Stimulated activated CD4-positive, alpha-beta T cell treated with anti-CD3 and anti-CD28 coated beads, Interleukin-12 subunit alpha, Interleukin-12 subunit beta, amount 100 ng/mL, for 24 hours (primary cell): ENCODE measurements around the gene SBK2.
A peak's percentile ranks its signal among the peaks of the same experiment; 100 is the strongest.
"Not testable (repeated sequence)": the region's sequence is repeated elsewhere in the genome, so short reads cannot be mapped to it uniquely, and the experiment has no call there.

Experiments
- DNase-seq, 2 experiments: peaks; one replicate each; pipeline ENCODE4 v3.0.0-alpha.2; 2020; ENCODE audit warnings: low read depth in 2 of 2

Gene SBK2

DNA sequence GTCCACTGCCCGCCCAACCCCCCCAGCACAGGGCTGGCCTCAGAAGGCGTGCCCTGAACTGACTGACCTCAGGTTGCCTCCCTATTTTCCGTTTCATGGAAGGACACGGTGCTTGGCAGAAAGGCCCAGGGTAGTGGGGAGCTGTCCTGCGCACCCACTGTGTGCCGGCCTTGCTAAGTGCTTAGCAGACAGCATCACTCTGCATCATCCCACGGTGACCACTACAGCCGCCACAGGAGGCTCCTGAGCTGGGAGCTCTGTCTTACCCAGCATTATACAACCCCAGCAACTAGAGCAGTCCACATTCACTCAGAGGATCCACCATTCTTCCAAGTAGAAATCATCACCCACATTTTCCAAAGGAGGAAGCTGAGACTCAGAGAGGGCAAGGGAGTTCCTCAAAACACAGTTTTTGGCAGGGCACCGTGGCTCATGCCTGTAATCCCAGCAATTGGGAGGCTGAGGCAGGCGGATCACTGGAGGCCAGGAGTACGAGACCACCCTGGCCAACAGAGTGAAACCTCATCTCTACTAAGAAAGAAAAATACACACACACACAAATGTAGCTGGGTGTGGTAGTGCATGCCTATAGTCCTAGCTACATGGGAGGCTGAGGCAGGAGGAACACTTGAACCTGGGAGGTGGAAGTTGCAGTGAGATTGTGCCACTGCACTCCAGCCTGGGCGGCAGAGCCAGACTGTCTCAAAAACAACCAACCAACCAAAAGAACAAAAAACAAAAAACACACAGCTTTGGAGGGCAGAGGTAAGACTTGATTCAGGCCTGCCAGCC lies 1.6 kb downstream of the SBK2 start:
- DNase-seq, result no peak

DNA sequence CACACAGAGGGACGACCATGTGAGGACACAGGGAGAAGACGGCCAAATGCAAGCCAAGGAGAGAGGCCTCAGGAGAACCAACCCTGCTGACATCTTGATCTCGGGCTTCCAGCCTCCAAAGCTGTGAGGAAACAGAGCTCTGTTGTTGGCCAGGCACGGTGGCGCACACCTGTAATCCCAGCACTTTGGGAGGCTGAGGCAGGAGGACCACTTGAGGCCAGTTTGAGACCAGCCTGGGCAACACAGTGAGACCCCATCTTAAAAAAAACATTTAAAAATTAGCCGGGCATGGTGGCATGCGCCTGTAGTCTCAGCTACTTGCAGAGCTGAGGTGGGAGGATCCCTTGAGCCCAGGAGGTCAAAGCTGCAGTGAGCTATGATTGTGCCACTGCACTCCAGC lies 2.7 kb downstream of the SBK2 start:
- not testable (repeated sequence) for DNase-seq

DNA sequence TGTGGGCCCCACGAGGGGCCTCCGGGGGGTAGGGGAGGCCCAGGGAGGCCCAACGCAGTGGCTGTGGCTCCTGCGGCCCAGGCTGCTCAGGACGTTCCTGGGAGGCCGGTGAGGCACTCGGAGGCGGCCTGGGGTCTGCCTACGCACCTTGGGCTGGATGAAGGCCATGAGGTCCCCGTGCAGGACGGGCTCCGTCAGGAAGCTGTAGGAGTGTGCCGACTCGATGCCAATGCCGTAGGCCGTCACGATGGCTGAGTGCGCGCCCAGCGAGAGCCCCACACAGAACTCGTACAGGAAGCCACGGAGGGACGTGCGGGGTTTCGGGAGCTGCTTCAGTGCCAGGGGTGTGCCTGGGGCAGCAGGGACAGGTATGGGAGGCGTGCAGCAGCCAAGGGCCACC lies 5.9 kb downstream of the SBK2 start:
- DNase-seq, result no peak

DNA sequence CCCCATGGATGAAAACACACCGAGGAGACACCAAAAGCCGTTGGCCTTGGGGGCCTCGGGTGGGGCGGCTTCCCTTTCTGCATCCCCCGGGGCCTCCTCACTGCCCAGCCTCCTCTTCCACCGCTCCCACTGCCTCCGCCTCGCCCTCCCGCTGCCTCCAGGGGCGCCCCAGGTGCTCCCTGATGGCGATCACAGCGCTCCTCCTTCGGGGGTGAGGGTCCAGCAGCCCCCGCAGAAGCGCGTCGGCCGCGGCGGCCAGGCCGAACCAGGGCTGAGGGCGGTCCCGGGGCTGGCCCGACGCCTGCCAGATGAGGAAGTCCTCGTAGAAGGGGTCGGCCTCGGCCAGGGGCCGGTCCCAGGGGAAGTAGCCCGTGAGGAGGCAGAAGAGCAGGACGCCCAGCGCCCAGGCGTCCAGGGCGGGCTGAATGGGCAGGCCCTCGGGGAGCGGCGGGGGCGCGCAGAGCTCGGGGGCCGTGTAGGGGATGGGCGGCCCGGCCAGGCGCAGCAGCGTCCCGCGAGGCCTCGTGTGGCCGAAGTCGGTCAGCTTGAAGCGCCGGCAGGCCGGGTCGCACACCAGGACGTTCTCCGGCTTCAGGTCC lies 7.2 kb downstream of the SBK2 start:
- no peak for DNase-seq

DNA sequence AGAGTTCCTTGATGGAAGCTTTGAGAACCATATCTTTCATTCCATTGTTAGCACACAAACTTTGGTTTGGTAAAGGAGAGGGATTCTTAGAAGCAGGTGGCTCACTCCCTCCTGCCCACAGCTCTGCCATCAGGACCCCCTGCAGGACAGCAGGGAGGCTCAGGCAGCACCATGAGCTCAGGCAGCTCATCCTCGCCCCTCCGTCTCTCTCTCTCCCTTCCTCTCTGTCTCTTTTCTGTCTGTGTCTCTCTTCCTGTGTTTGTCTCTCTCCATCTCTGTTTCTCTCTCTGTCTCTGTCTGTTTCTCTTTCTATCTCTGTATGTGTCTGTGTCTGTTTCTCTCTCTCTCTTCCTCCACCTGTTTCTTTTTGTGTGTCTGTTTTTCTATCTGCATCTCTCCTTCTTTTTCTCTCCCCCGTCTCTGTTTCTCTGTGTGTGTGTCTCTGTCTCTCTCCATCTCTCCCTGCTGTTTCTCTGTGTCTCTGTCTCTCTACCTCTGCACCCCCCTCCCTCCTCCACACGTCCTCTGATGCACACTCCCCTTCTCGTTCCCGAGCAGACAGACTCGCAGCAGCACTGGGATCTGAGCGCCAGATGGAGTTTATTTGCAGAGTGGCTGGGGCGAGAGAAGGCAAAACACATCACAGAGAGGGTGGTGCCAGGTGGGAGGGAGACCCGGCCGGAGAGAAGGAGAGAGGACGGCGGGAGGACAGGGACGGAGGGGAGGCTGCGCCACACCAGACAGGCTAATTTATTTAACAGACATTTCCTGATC lies 8.7 kb downstream of the SBK2 start:
- DNase-seq, result no peak

DNA sequence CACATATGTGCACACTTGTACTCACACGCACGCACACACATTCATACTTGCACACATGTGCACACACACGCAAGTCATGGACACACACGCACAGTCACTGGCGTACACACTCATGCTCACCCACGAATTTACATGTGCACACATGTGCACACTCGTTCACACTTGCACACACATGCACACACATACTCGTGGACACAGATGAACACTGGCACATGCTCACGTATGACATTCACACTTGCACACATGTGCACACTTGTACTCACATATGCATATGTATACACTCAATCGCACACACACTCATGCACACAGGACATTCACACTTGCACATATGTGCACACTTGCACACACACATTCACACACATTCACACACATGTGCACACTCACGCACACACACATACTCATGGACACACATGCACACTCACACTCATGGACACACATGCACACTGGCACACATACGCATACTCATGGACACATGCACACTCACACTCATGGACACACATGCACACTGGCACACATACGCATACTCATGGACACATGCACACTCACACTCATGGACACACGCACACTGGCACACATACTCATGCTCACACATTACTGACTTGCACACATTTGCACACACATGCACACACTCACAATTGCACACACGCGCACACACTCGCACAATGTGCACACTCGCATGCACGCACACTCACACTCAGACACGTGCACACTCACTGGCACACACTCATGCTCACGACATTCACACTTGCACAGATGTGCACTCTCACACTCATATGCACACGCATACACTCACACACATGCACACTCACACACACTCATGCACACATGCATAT lies 9.5 kb downstream of the SBK2 start:
- DNase-seq, result no peak

DNA sequence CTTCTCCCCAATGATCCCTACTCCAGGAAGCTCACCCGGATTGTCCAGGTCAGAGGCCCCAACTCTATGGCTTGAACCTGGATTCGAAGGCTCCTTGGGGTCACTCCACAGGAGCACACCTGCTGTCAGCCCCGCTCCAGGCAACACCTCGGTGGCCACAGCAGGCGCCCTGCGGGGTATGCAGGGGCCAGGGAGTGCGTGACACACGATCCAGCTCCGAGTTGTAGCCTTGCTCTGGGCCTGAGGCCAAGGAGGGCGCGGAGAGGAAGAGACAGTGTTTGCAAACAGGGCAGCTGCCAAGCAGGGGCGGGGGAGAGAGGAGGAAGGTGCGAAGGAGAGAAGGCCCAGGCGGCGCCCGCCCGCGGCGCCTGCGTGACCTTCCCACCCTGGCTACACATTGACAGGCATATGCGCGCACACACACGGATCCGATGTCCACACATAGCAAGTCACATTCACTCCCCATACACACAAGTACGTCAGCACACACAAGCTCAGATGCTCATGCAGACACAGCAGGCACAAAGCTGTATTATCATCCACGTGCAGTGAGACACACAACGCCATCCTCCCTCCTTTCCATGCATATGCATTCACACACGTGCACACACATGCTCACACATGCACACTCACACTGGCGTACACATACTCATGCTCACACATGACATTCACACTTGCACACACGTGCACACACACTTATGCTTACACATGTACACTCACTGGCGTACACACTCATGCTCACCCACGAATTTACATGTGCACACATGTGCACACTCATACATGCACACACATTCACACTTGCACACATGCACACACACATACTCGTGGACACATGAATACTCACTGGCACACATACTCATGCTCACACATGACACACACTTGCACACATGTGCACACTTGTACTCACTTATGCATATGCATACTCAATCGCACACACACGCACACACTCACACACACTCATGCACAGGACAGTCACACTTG lies 10.4 kb downstream of the SBK2 start:
- DNase-seq, result no peak

DNA sequence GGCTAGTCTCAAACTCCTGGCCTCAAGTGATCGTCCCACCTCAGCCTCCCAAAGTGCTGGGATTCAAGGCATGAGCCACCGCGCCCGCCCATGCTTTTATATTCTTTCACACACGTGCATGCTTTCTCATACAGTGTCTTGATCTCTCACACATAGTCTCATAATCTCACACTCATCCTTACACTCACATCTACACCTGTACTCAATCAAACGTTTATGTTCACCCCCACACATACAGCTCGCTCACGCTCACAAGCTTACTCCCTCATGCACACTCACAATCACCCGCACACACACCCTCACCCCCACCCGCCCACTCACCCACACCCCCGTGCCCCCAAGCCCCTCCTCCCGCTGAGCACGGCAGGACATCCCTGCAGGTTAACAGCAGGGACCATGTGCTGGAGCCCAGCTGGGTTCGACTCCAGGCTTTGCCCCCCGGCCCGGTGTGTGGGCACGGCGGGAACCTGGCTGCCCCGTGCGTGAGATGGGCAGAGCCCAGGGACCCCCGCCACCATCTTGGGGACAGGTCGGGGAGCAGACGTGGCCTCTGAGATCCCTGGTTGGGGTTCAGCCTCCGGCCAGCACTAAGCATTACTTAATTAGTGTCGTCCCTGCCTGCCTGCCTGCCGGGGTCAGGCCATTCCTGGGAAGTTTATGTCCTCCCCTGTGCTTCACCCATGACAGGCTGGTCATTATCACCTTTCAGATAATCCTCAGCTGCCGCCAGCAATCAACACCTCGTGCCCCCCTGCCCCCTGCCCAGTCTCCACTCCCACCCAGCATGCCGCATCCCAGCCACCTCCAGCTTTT lies 11.4 kb downstream of the SBK2 start:
- no peak for DNase-seq

DNA sequence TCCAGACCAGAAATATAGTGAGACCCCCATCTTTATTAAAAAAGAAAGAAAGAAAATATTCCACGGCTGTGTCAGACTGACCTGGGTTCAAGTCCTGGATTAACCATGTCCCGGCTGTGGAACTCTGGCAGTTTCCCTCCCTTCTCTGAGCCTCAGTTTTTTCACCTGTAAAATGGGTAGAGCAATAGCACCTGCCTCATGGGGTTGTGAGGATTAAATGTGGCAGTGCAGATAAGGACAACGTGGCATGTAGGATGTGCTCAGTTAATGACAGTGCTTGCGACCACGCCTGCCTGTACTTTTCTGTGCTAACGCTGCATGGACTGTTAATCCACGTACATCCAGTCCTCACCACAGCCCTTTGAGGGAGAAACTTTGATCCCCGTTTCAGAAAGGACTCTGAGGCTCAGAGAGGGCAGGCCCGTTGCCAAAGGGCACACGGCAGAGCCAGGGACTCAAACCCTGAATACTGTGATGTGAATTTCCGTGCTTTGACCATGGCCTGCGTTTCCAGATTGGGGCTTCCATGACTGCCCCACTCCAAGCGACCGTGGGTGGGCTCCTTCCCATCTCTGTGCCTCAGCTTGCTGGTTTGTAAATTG lies 16.1 kb downstream of the SBK2 start:
- no peak for DNase-seq

DNA sequence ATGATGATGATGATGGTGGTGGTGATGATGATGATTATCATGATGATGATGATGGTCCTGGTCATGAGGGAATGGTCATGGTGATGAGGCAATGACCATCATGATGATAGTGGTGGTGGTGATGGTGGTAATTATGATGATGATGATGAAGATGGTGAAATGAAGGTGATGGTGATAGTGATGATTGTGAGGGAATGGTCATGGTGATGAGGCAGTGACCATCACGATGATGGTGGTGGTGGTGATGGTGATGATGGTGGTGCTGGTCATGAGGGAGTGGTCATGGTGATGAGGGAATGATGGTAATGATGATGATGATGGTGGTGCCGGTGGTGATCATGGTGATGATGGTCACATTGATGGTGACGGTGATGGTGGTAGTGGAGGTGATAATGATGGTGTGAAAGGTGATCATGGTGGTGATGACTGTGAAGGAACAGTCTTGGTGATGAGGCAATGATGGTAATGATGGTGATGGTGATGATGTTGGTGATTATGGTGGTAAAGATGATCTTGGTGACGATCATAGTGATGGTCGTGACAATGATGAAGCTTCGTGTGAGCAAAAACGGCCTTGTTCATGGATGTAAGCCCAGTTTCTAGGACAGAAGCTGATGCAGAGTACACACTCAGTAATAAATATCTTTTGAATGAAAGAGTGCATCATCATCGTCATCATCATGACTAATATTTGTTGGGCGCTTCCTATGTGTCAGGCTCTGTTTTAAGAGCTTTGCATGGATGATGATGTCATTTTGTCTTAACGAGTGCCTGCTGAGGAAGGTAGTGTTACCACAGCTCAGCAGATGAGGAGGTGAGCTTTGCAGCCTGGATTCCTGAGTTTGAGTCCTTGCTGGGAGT lies 17.3 kb downstream of the SBK2 start:
- DNase-seq, result no peak

DNA sequence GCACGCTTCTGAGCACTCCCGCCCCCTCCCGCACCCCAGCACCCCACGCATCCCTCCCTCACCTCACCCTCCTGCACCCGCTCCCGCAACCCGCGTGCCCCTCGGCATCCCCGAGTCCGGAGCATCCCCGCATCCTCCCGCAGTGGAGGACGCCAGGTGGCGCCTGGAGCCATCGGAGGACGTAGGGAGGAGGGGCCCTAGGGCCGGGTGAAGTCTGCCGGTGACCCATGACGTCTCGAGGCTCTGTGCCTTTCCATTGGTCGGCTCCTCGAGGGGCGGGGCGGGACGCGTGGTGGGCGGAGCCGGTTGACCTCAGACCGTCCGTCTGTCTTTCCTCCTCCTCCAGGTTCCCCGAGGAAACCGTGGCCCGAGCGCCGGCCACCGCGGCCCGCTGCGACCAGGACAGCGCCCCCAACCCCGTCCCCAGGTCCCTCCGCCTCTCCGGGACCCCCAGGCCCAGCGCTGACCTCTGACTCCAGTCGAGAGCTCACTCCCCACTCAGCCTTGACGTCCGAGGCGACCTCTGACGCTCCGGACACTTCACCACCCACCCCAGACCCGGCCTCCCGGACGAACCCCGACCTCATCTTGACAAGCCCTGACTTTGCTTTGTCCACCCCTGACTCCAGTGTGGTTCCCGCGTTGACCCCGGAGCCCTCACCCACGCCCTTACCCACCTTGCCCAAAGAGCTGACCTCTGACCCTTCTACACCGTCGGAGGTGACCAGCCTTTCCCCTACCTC lies 19.9 kb downstream of the SBK2 start:
- DNase-seq, result peak; percentile 80 to 88

DNA sequence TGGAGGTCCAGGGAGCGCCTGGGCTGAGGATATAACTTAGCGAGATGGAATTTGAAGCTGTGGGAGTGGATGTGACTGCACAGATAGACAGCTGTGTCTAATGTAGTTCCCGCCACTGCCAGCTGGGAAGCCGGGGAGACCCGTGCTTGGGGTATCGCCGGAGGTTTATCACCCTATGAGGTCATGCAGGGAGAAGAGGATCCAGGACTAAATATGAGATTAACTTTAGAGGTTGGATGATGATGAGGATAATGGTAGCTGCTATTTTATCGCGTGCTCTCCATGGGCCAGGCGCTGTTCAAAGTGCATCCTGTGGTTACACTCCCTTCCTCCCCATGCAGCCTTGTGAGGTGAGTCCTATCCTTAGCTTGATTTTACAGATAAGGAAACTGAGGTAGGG lies 28.8 kb downstream of the SBK2 start:
- DNase-seq, result no peak

DNA sequence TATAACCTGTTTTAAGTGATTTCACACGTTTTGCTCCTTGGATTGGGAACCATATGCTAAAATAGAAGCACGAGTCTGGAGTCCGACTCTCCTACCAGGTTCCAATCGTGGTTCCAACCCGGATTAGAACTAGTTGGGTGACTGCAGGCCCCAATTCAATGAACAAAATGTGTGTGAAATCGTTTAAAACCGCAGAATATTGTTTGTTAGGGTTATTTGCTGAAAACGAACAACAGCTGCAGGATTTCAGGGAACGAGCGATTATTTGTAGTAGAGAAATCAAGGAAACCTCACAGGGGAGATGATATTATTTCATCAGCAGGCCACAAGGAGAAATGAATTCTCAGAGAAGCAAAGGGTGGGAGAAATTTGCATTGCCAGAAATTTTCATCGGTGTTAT lies 32.0 kb downstream of the SBK2 start:
- no peak for DNase-seq

DNA sequence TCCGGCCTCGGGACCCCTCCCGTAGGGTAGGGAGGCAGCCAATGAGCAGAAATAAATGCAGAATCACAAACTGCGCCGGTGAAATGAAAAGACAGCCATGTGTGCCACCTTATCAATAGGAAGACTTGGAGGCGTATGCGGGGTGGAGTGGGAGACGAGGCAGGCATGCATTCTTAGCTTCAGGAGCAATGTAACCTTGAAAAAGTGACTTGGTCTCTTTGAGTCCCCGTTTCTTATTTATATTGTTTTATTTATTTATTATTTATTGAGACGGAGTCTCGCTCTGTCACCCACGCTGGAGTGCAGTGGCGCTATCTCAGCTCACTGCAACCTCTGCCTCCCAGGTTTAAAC lies 32.7 kb downstream of the SBK2 start:
- DNase-seq, result no peak

DNA sequence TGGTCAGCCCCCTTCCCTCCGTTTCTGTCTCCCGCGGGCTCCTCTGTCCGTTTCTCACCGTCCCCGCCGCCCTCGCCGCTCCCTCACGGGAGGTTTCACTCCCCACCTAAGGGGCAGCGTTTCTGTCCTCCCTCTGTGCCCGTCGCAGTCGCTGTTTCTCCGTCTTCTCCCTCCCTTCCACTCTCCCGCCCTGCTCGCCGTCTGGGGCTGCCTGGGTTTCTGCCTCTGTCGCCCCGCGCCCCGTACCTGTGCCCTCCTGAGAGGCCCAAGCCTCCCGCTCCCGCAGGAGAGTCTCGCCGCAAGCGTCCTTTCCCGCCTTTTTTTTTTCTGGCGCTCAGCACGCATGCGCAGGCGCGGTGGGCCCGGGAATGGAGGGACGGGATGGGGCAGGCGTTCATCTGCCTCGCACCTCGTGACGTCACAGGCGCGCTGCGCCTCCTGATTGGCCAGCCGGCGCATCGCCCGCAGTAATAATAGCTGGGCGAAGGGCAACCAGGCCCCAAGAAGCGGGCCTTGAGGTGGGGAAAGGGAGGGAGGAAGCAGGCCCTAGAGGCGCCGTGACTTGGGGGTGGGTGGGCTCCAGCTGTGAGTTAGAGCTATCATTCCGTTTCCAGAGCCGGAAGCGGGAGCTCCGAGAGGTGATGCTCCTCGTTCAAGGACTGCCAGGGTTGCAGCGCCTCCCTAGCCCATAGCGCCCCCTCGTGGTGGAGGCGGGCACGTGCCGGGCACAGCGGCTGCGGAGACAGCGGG lies 33.3 kb downstream of the SBK2 start:
- DNase-seq, result peak; percentile 86 to 90

DNA sequence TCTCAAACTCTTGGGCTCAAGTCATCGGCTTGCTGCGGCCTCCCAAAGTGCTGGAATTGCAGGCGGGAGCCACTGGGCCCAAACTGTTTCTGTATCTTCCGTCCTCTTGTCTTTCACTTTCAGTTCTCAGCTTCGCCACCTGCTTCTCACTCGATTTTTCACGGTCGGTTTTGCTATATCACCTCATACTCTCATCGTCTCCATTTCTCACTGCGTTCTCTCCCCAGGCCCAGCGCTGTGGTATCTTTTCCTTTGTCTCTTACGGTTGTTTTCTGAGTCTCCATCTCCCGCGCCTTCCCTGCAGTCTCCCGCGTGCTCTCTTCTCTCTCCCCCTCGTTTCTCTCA lies 33.8 kb downstream of the SBK2 start:
- DNase-seq, result no peak

DNA sequence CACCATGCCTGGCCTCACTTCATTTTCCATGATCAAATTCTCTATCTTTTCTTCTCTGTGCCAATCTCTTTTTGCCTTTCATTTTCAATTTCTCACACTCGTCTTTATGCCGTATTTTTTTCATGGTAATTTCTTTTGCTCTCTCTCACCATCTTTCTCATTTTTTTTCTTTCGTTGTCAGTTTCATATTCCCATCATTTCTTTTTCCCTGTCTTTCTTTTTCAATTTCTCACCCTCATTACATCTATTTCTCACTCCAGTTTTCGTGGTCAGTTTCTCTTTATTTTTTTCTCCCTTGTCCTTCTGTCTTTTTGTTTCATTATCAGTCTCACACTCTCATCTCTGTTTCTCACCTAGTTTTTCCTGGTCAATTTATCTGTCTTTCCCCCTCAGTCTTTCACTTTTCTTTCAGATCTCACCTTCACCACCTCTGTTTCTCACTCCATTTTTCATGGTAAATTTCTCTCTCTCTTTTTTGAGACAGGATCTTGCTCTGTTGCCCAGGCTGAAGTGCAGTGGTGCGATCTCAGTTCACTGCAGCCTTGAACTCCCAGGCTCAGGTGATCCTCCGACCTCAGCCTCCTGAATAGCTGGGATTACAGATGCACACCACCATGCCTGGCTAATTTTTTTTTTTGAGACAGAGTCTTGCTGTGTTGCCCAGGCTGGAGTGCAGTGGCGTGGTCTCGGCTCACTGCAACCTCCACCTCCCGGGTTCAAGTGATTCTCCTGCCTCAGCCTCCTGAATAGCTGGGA lies 34.6 kb downstream of the SBK2 start:
- no peak for DNase-seq
